Measurements from ENCODE around the gene MED25.

The MED25 gene

DNA sequence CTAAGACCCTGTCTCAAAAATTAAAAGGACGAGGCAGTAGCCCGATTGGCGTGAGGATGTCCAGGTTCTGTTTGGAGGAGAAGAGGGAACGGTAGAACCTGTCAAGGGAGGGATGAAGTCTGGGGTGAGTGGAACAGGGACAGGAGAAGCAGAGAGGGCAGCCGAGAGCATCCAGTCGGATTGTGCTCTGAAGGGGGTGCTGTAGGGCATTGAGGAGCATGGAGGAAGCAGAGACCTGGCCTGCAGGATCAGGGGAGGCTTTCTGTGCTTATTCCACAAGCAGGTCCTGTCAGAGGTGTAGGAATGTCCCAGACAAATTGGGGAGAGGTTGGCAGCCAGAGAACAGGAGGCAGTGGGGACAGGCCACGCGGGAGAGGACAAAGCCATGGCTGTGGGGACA lies 37.2 kb upstream of the MED25 start:
- no peaks in the 10 kb centered on the region for H3K9me2 ChIP-seq (replicated peaks; ENCODE audit: low read depth, low read length)

DNA sequence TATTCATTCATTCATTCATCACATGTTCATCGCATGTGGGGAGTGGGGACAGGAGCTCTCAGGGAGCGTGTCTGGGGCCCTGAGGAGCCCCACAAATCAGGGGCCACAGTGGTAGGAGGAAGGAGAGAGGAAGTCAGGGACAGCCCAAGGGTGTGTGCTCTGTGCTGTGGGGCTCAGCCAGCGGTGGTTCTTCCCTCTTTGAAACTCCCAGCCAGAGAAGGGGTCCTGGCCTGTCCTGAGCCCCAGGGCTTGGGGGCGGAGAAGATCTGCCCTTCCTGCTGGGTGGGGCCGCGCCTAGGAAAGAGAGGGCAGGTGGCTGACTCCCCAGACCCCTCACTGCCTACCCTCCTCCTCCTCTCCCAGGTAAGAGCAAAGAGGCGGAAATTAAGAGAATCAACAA lies 36.7 kb upstream of the MED25 start:
- no peak overlapping the region for H3K4me2 ChIP-seq (ENCODE audit: low read depth, low read length, poor library complexity, severe bottlenecking)
- H3K4me3 ChIP-seq (ENCODE audit: low read length, poor library complexity, severe bottlenecking): no peak overlapping the region
- no peak overlapping the region for H3K9ac ChIP-seq (ENCODE audit: low read depth, low read length, poor library complexity, severe bottlenecking)
- H3K9me2 ChIP-seq (replicated peaks; ENCODE audit: low read depth, low read length): no peaks in the 10 kb centered on the region
- peaks cover 5% of the 10 kb centered on the region for H4K20me1 ChIP-seq (ENCODE audit: insufficient read depth, low read length, poor library complexity, severe bottlenecking)
- no peaks in the 10 kb centered on the region for H3K79me2 ChIP-seq (ENCODE audit: insufficient read depth, low read length)
- H3K27me3 ChIP-seq (ENCODE audit: insufficient read depth, low read length, poor library complexity, severe bottlenecking): no peaks in the 10 kb centered on the region
- no peaks in the 10 kb centered on the region for H3K4me1 ChIP-seq (ENCODE audit: insufficient read depth, low read length, poor library complexity, severe bottlenecking)
- H2AFZ ChIP-seq (ENCODE audit: low read length): no peak overlapping the region
- H3F3A ChIP-seq (ENCODE audit: low read depth): no peaks in the 10 kb centered on the region
- H3K9me3 ChIP-seq (ENCODE audit: insufficient read depth, low read depth, low read length): no peaks in the 10 kb centered on the region
- peaks cover 17% of the 10 kb centered on the region; the same call in 1 of the 2 replicates for H3K36me3 ChIP-seq (ENCODE audit: insufficient read depth, low read length)
- TF ChIP-seq, protein P1, sequence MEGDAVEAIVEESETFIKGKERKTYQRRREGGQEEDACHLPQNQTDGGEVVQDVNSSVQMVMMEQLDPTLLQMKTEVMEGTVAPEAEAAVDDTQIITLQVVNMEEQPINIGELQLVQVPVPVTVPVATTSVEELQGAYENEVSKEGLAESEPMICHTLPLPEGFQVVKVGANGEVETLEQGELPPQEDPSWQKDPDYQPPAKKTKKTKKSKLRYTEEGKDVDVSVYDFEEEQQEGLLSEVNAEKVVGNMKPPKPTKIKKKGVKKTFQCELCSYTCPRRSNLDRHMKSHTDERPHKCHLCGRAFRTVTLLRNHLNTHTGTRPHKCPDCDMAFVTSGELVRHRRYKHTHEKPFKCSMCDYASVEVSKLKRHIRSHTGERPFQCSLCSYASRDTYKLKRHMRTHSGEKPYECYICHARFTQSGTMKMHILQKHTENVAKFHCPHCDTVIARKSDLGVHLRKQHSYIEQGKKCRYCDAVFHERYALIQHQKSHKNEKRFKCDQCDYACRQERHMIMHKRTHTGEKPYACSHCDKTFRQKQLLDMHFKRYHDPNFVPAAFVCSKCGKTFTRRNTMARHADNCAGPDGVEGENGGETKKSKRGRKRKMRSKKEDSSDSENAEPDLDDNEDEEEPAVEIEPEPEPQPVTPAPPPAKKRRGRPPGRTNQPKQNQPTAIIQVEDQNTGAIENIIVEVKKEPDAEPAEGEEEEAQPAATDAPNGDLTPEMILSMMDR (conservative IDR thresholded peaks at IDR 0.05; ENCODE audit: low read length): no peak
- TF ChIP-seq EZH2phosphoT487 (IDR thresholded peaks at IDR 0.05; ENCODE audit: borderline replicate concordance): no peak

More for the DNA sequence above, 37.2 kb upstream of the MED25 start:
- H3K27me3 ChIP-seq (ENCODE audit: insufficient read depth, low read length, poor library complexity, severe bottlenecking): no peaks in the 10 kb centered on the region
- H4K20me1 ChIP-seq (ENCODE audit: insufficient read depth, low read length, poor library complexity, severe bottlenecking): peaks cover 5% of the 10 kb centered on the region
- no peak overlapping the region for H3K9ac ChIP-seq (ENCODE audit: low read depth, low read length, poor library complexity, severe bottlenecking)
- no peak for TF ChIP-seq EZH2phosphoT487 (IDR thresholded peaks at IDR 0.05; ENCODE audit: borderline replicate concordance)
- TF ChIP-seq, protein P1 (conservative IDR thresholded peaks at IDR 0.05; ENCODE audit: low read length): no peak
- peaks cover 17% of the 10 kb centered on the region; the same call in 1 of the 2 replicates for H3K36me3 ChIP-seq (ENCODE audit: insufficient read depth, low read length)
- no peak overlapping the region for H3K4me3 ChIP-seq (ENCODE audit: low read length, poor library complexity, severe bottlenecking)
- no peaks in the 10 kb centered on the region for H3K4me1 ChIP-seq (ENCODE audit: insufficient read depth, low read length, poor library complexity, severe bottlenecking)
- H3K79me2 ChIP-seq (ENCODE audit: insufficient read depth, low read length): no peaks in the 10 kb centered on the region
- H3F3A ChIP-seq (ENCODE audit: low read depth): no peaks in the 10 kb centered on the region
- H2AFZ ChIP-seq (ENCODE audit: low read length): no peak overlapping the region
- no peak overlapping the region for H3K4me2 ChIP-seq (ENCODE audit: low read depth, low read length, poor library complexity, severe bottlenecking)
- no peaks in the 10 kb centered on the region for H3K9me3 ChIP-seq (ENCODE audit: insufficient read depth, low read depth, low read length)

DNA sequence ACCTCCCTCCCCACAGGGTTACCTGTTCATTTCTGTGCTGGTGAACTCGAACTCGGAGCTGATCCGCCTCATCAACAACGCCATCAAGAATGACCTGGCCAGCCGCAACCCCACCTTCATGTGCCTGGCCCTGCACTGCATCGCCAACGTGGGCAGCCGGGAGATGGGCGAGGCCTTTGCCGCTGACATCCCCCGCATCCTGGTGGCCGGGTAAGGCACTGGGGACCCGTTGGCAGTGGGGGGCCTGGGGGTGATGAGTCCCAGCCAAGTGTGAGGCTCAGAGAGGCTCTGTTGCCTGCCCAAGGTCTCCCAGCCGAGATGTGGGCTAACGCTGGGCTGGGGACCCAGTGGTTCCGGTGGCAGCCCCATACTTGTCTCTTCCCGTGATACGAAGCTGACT lies 35.6 kb upstream of the MED25 start:
- no peak overlapping the region for H2AFZ ChIP-seq (ENCODE audit: low read length)
- H3K4me2 ChIP-seq (ENCODE audit: low read depth, low read length, poor library complexity, severe bottlenecking): no peak overlapping the region
- H3F3A ChIP-seq (ENCODE audit: low read depth): no peaks in the 10 kb centered on the region
- peaks cover 3% of the 10 kb centered on the region for H4K20me1 ChIP-seq (ENCODE audit: insufficient read depth, low read length, poor library complexity, severe bottlenecking)
- no peak overlapping the region for H3K4me3 ChIP-seq (ENCODE audit: low read length, poor library complexity, severe bottlenecking)
- no peak overlapping the region for H3K9ac ChIP-seq (ENCODE audit: low read depth, low read length, poor library complexity, severe bottlenecking)
- H3K79me2 ChIP-seq (ENCODE audit: insufficient read depth, low read length): no peaks in the 10 kb centered on the region
- peaks cover 17% of the 10 kb centered on the region; the same call in 1 of the 2 replicates for H3K36me3 ChIP-seq (ENCODE audit: insufficient read depth, low read length)
- TF ChIP-seq, protein P1 (conservative IDR thresholded peaks at IDR 0.05; ENCODE audit: low read length): no peak
- no peak for TF ChIP-seq EZH2phosphoT487 (IDR thresholded peaks at IDR 0.05; ENCODE audit: borderline replicate concordance)
- no peaks in the 10 kb centered on the region for H3K9me2 ChIP-seq (replicated peaks; ENCODE audit: low read depth, low read length)
- H3K27me3 ChIP-seq (ENCODE audit: insufficient read depth, low read length, poor library complexity, severe bottlenecking): no peaks in the 10 kb centered on the region
- no peaks in the 10 kb centered on the region for H3K4me1 ChIP-seq (ENCODE audit: insufficient read depth, low read length, poor library complexity, severe bottlenecking)
- no peaks in the 10 kb centered on the region for H3K9me3 ChIP-seq (ENCODE audit: insufficient read depth, low read depth, low read length)

Data from Loucy (cell line).